K562 (cell line): Measurements from ENCODE around the gene BET1L. TPM values are rescaled to one million over a fixed set of nuclear protein-coding genes. Genes with fewer than 3 reads are reported as not detected.
A peak's percentile ranks its signal among the peaks of the same experiment; 100 is the strongest.

ENCODE experiments used
- ATAC-seq: fragments of 200-7000 bp; cut with Tn5 transposase; 3 replicates; pipeline ENCODE4 v1.9.1; 2020; ENCODE audit warnings: moderate library complexity
- BruUV-seq: library from RNA; stranded (reverse); fragments of 400-500 nt; replicated peaks from 2 replicates; lab custom pipeline; 2021; lab: Mats Ljungman, UMichigan
- CTCF ChIA-PET: fragments of 300-600 bp; formaldehyde crosslinking; extraction: SDS; loops from one replicate; lab custom pipeline; 2021; ENCODE audit warnings: low intra/inter-chr PET ratio; lab: Yijun Ruan, JAX
- POLR2A ChIA-PET: fragments of 300-600, 350-650 bp; sonication (Branson Sonifier 250); formaldehyde crosslinking; extraction: SDS; loops from one replicate; lab custom pipeline; 2021; ENCODE audit warnings: antibody characterized with exemption, inconsistent platforms; lab: Yijun Ruan, JAX
- DNase-seq, 4 experiments: peaks; one replicate each; pipeline versions ENCODE4 v3.0.0 to v3.0.0-alpha.2; 2011 to 2018; ENCODE audit warnings: low spot score in 3 of 4, mixed read lengths in 3 of 4; ENCODE audit errors: extremely low read depth in 1 of 4
- FAIRE-seq: peaks from 2 replicates; lab custom pipeline; 2011; peaks lifted over from hg19 to GRCh38; lab: Jason Lieb, UNC
- H2AFZ ChIP-seq: 2 replicates; pipeline ENCODE4 v1.6.0; 2011; ENCODE audit warnings: low read depth, low read length, control low read depth, inconsistent platforms
- H3K27ac ChIP-seq: fragments of 200-600 bp; 3 replicates; pipeline ENCODE4 v1.8.0; 2011; ENCODE audit warnings: low read depth, mild to moderate bottlenecking, control low read depth, inconsistent platforms, low read length, moderate library complexity, mixed read lengths; ENCODE audit errors: extremely low read depth
- H3K27me3 ChIP-seq, 2 experiments: fragments of 300-600 bp in 1 of 2; 2 replicates in 1 of 2; 3 replicates in 1 of 2; pipeline versions ENCODE4 v1.6.0 to v1.8.0; 2011; ENCODE audit warnings: inconsistent platforms in 2 of 2, low read length in 2 of 2, mild to moderate bottlenecking in 1 of 2, mixed read lengths in 1 of 2, moderate library complexity in 1 of 2; ENCODE audit not compliant: control insufficient read depth in 2 of 2, insufficient read depth in 2 of 2
- H3K36me3 ChIP-seq: fragments of 300-600 bp; 3 replicates; pipeline ENCODE4 v1.8.0; 2011; ENCODE audit warnings: mild to moderate bottlenecking, low read length, inconsistent platforms; ENCODE audit not compliant: control insufficient read depth, insufficient read depth
- H3K4me1 ChIP-seq, 2 experiments: fragments of 200-600 bp in 1 of 2; replicated peaks in 1 of 2; 2 replicates in 1 of 2; 3 replicates in 1 of 2; pipeline versions ENCODE4 v1.5.1 to v1.8.0; 2011; ENCODE audit warnings: inconsistent platforms in 2 of 2, low read length in 2 of 2, mild to moderate bottlenecking in 1 of 2, mixed read lengths in 1 of 2, moderate library complexity in 1 of 2; ENCODE audit not compliant: control insufficient read depth in 2 of 2, insufficient read depth in 2 of 2
- H3K4me2 ChIP-seq: 2 replicates; pipeline ENCODE4 v1.6.1; 2011; ENCODE audit warnings: low read length, control low read depth, inconsistent platforms, mixed read lengths; ENCODE audit not compliant: insufficient read depth
- H3K4me3 ChIP-seq: fragments of 200-600 bp; sonication (generic), shearing (Covaris generic); 2 replicates; pipeline ENCODE4 v1.5.1; 2016; ENCODE audit warnings: control low read depth, inconsistent platforms
- H3K79me2 ChIP-seq: fragments of 200-600 bp; 3 replicates; pipeline ENCODE4 v1.8.0; 2011; ENCODE audit warnings: low read length, inconsistent platforms; ENCODE audit not compliant: control insufficient read depth, insufficient read depth
- H3K9ac ChIP-seq, 2 experiments: 2 replicates each; pipeline versions ENCODE4 v1.6.0 to v1.6.1; 2011; ENCODE audit warnings: low read depth in 2 of 2, low read length in 2 of 2, control low read depth in 1 of 2, inconsistent platforms in 1 of 2, mild to moderate bottlenecking in 1 of 2, mixed read lengths in 1 of 2; ENCODE audit not compliant: insufficient read depth in 1 of 2
- H3K9me1 ChIP-seq: one replicate; pipeline ENCODE4 v1.6.0; 2011; ENCODE audit warnings: inconsistent platforms, mild to moderate bottlenecking, low read length, moderate library complexity; ENCODE audit not compliant: control insufficient read depth, insufficient read depth
- H3K9me3 ChIP-seq: replicated peaks from 2 replicates; pipeline ENCODE4 v1.5.1; 2011; ENCODE audit warnings: low read depth, low read length, inconsistent platforms; ENCODE audit not compliant: control insufficient read depth, insufficient read depth
- H4K20me1 ChIP-seq: replicated peaks from 2 replicates; pipeline ENCODE4 v1.6.1; 2011; ENCODE audit warnings: low read length, inconsistent platforms, mixed read lengths; ENCODE audit not compliant: control insufficient read depth, insufficient read depth
- POLR2A ChIP-seq: fragments of 450-650 bp; conservative IDR thresholded peaks from 2 replicates; pipeline ENCODE4 v1.6.1; 2016
- POLR2B ChIP-seq: fragments of 450-650 bp; IDR thresholded peaks from 2 replicates; pipeline ENCODE4 v1.6.1; 2018; ENCODE audit warnings: low read depth; ENCODE audit not compliant: partially characterized antibody
- SP2 ChIP-seq: IDR thresholded peaks from 2 replicates; pipeline ENCODE4 v1.6.1; 2011; ENCODE audit warnings: mild to moderate bottlenecking, low read depth, low read length, moderate library complexity; ENCODE audit not compliant: poor library complexity, severe bottlenecking; ENCODE audit errors: extremely low read depth
- SRSF7 ChIP-seq: fragments of 200-400 bp; formaldehyde crosslinking; optimal IDR thresholded peaks from 2 replicates; pipeline ENCODE3; 2017; ENCODE audit warnings: mild to moderate bottlenecking, low read depth, low read length
- SUPT5H ChIP-seq: fragments of 450-650 bp; IDR thresholded peaks from 2 replicates; pipeline ENCODE4 v1.6.1; 2016
- XRCC4 ChIP-seq: IDR thresholded peaks from one replicate; pipeline ENCODE4 v1.6.1; 2011; ENCODE audit not compliant: insufficient read depth, insufficient read length; ENCODE audit errors: extremely low read depth
- WGBS: fragments of 100-300 bp; shearing (Covaris generic); methylation state at CpG from one replicate; pipeline ENCODE4 v1.1.6; 2016; ENCODE audit warnings: low coverage, mixed read lengths; ENCODE audit not compliant: insufficient coverage; ENCODE audit errors: missing lambda C conversion rate; 5-methylcytosine and 5-hydroxymethylcytosine counted together
- in situ Hi-C: fragments of 300-500 bp; cut with MboI; formaldehyde crosslinking; loops from 4 replicates; pipeline ENCODE4 v1.15.0; 2018; ENCODE audit warnings: inconsistent platforms, mixed read lengths
- intact Hi-C: fragments of 100-400 bp; cut with micrococcal nuclease; formaldehyde crosslinking; loops from 2 replicates; pipeline ENCODE4 v1.14.2; 2022
- polyA plus RNA-seq, 8 experiments: library from polyadenylated mRNA; depleted of rRNA in 4 of 8; stranded (reverse) in 5 of 8; unstranded in 3 of 8; fragments of >200 nt; fragmentation: Nextera tagmentation in 2 of 8; fragmentation: Illumina TruSeq in 1 of 8; extraction: Ambion mirVana in 2 of 8; extraction: Trizol in 1 of 8; gene quantifications; 2 replicates each; pipeline versions ENCODE4 v1.2.1 to v1.2.3, GENCODE V29; 2011 to 2014; ENCODE audit warnings: inconsistent platforms in 1 of 8, missing spikeins in 1 of 8
- total RNA-seq, 7 experiments: library from RNA; depleted of rRNA in 6 of 7; stranded (reverse); fragments of >200 nt in 6 of 7; fragmentation: Illumina TruSeq in 2 of 7; extraction: Trizol in 2 of 7; gene quantifications; 2 replicates each; pipeline versions ENCODE4 v1.2.1 to v1.2.3, GENCODE V29; 2011 to 2021; ENCODE audit warnings: low replicate concordance in 1 of 7

Gene BET1L
- total and polyA plus RNA-seq, 9 of the 15 experiments (the other 6 are each of a cell fraction or from before 2014, with no cell fraction given), result 9.9 to 69.1 (median 19.9) TPM

DNA sequence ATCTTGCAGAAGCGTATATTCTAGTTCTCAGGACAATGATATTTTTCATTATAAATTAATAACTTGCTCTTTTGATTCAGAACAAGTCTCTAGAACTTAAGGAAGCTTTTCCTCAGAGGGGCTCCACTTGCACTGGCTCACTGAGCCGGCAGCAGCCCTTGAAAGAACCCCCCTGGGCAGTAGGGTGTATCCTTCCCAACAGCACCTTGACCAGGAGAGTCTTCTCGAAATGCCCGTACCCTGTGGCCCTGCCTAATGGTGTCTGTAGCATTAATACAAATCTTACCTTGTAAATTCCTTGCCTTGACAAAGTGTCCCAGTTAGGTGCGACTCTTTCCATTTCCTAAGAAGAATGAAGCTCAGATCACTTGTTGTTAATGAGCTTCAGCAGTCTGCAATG lies 43.1 kb upstream of the BET1L start (continued):
- no peak for TF ChIP-seq XRCC4
- no peak for TF ChIP-seq SRSF7

DNA sequence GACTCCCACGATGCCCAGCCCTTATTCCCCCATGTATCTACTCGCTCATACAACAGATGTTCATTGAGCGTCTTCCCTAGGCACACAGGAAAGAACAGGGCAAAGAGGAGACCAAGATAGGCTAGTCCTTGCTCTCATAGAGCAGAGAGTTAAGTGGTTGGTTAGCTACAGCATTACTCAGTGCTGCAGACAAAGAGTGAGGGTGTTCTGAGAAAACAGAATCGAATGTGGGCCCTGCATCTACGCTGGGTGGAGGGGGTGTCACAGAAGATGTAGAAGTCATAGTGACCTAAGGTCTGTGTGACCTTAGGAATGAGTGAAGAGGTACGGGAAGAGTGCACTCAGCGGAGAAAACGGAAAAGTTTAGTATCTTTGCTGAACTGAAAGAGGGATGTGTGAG lies 41.9 kb upstream of the BET1L start:
- H3K4me2 ChIP-seq, result no peak overlapping the region
- DNase-seq (no peak), ATAC-seq (no peak), FAIRE-seq (no peak)
- H2AFZ ChIP-seq, result no peak overlapping the region
- H3K9me1 ChIP-seq, result no peaks in the 10 kb centered on the region
- H4K20me1 ChIP-seq, result no peaks in the 10 kb centered on the region
- in situ Hi-C loops (no loop called here), intact Hi-C loops (no loop called here)
- ChIA-PET CTCF (no interaction called here), POLR2A (interaction anchor here (0.7 to 1.4 kb wide), 2 partner anchors 9 to 18 kb away, joined by 5 read pairs; no protein-coding TSS in a partner anchor)
- no peak overlapping the region for H3K9ac ChIP-seq
- H3K36me3 ChIP-seq, result peaks cover 98% of the 10 kb centered on the region
- no peak overlapping the region for H3K4me3 ChIP-seq
- H3K9me3 ChIP-seq, result no peaks in the 10 kb centered on the region
- H3K79me2 ChIP-seq, result no peaks in the 10 kb centered on the region
- WGBS, result 87% methylated on average over 8 of the region's 8 CpGs
- no TSS peak for BruUV-seq
- H3K27me3 ChIP-seq, result no peaks in the 10 kb centered on the region
- no peak overlapping the region for H3K27ac ChIP-seq
- H3K4me1 ChIP-seq, result no peaks in the 10 kb centered on the region
- TF ChIP-seq SP2 (no peak), POLR2B (peak; percentile 19), SUPT5H (peak; percentile 52), POLR2A (peak; percentile 41; the same call in 1 of the 2 replicates)
- TF ChIP-seq, all 486 proteins: peak for 3
